RCC 7860 (cell line): ENCODE measurements around the gene DOC2B.

ENCODE experiments used
- DNase-seq: peaks from one replicate; pipeline ENCODE4 v3.0.0-alpha.2; 2015; ENCODE audit warnings: low spot score
- FAIRE-seq: peaks from 2 replicates; lab custom pipeline; 2012; peaks lifted over from hg19 to GRCh38; lab: Jason Lieb, UNC

DOC2B gene

GRCh38 chr17:193841-194806 lies 12.7 kb upstream of the DOC2B start:
- FAIRE-seq, result no peak

GRCh38 chr17:193426-193810 lies 12.0 kb upstream of the DOC2B start:
- FAIRE-seq (no peak), DNase-seq (no peak)

More at GRCh38 chr17:193841-194806, 12.7 kb upstream of the DOC2B start:
- no peak for DNase-seq

- DNase-seq, result no peak
- FAIRE-seq, result no peak
These were observed 11.4 kb upstream of the DOC2B start for GRCh38 chr17:192666-193425.

GRCh38 chr17:189444-189843 lies 8.0 kb upstream of the DOC2B start:
- FAIRE-seq, result no peak
- DNase-seq, result no peak

GRCh38 chr17:187130-187529 lies 5.7 kb upstream of the DOC2B start:
- FAIRE-seq (no peak), DNase-seq (no peak)

- FAIRE-seq (no peak), DNase-seq (no peak)
These were observed 4.1 kb upstream of the DOC2B start for GRCh38 chr17:185445-186138.

GRCh38 chr17:183021-183420 lies 1.6 kb upstream of the DOC2B start:
- DNase-seq, result no peak
- FAIRE-seq, result no peak

- FAIRE-seq (no peak), DNase-seq (no peak)
These were observed 751 bp upstream of the DOC2B start for GRCh38 chr17:182050-182751.

- DNase-seq (no peak), FAIRE-seq (no peak)
These were observed 837 bp downstream of the DOC2B start for GRCh38 chr17:180381-181244.

- FAIRE-seq, result no peak
- no peak for DNase-seq
These were observed 1.6 kb downstream of the DOC2B start for GRCh38 chr17:179781-180380.

GRCh38 chr17:179066-179432 lies 2.4 kb downstream of the DOC2B start:
- DNase-seq (no peak), FAIRE-seq (no peak)

- no peak for FAIRE-seq
These were observed 3.0 kb downstream of the DOC2B start for GRCh38 chr17:178292-179065.

GRCh38 chr17:177762-178161 lies 3.7 kb downstream of the DOC2B start:
- DNase-seq, result no peak
- no peak for FAIRE-seq

More at GRCh38 chr17:178292-179065, 3.0 kb downstream of the DOC2B start:
- DNase-seq, result no peak

GRCh38 chr17:177155-177554 lies 4.3 kb downstream of the DOC2B start:
- DNase-seq (no peak), FAIRE-seq (no peak)

- FAIRE-seq (no peak), DNase-seq (no peak)
These were observed 8.1 kb downstream of the DOC2B start for GRCh38 chr17:173166-173911.

- DNase-seq (no peak), FAIRE-seq (no peak)
These were observed 9.0 kb downstream of the DOC2B start for GRCh38 chr17:172401-172800.

- no peak for DNase-seq
- no peak for FAIRE-seq
These were observed 9.6 kb downstream of the DOC2B start for GRCh38 chr17:171871-172270.

- no peak for DNase-seq
- FAIRE-seq, result no peak
These were observed 11.2 kb downstream of the DOC2B start for GRCh38 chr17:170130-170670.
